H1 (cell line): ENCODE data around the gene DPP4.

Experiments used
- CTCF ChIP-seq, 3 experiments: IDR thresholded peaks; 1 replicate in 2 of 3; 2 replicates in 1 of 3; pipeline versions ENCODE4 v1.5.1 to v1.6.1; 2011; ENCODE audit warnings: low read length in 3 of 3, mild to moderate bottlenecking in 3 of 3, inconsistent platforms in 2 of 3, low read depth in 1 of 3, moderate library complexity in 1 of 3; ENCODE audit not compliant: insufficient read depth in 1 of 3; ENCODE audit errors: control extremely low read depth in 1 of 3
- MAX ChIP-seq: IDR thresholded peaks from 2 replicates; pipeline ENCODE4 v1.6.1; 2012; ENCODE audit warnings: inconsistent platforms
- POLR2A ChIP-seq, 2 experiments: IDR thresholded peaks; 1 replicate in 1 of 2; 2 replicates in 1 of 2; pipeline ENCODE4 v1.6.1; 2011; ENCODE audit warnings: low read depth in 2 of 2, low read length in 2 of 2, mild to moderate bottlenecking in 2 of 2; ENCODE audit errors: control extremely low read depth in 1 of 2
- POLR2AphosphoS5 ChIP-seq: IDR thresholded peaks from 2 replicates; pipeline ENCODE4 v1.6.1; 2011; ENCODE audit warnings: low read depth, low read length
- SP1 ChIP-seq: IDR thresholded peaks from 2 replicates; pipeline ENCODE4 v1.6.1; 2011; ENCODE audit warnings: low read depth, low read length
- SP2 ChIP-seq: IDR thresholded peaks from 2 replicates; pipeline ENCODE4 v1.6.1; 2012; ENCODE audit warnings: mild to moderate bottlenecking, low read length, inconsistent platforms
- YY1 ChIP-seq: IDR thresholded peaks from 2 replicates; pipeline ENCODE4 v1.6.1; 2011; ENCODE audit warnings: low read depth, mild to moderate bottlenecking, low read length
- ZNF274 ChIP-seq: IDR thresholded peaks from 2 replicates; pipeline ENCODE4 v1.7.0; 2012; ENCODE audit warnings: low read length, borderline replicate concordance; ENCODE audit errors: extremely low read depth

- TF ChIP-seq YY1 (no peak), SP2 (no peak), CTCF (IDR thresholded peaks at IDR 0.05; ENCODE audit: control extremely low read depth in 1 of 3, insufficient read depth in 1 of 3, low read depth in 1 of 3, low read length in 3 of 3) (no peak), ZNF274 (no peak), SP1 (no peak), POLR2A (IDR thresholded peaks at IDR 0.05; ENCODE audit: control extremely low read depth in 1 of 2, low read depth in 2 of 2, low read length in 2 of 2) (no peak), MAX (no peak), POLR2AphosphoS5 (no peak)
Observed at GRCh38 chr2:161997916-161998471, 76.0 kb downstream of the DPP4 start.
